GM19395 (cell line): Measurements from ENCODE around the gene USP3.
A peak's percentile ranks its signal among the peaks of the same experiment; 100 is the strongest.

Source experiments
- ATAC-seq: cut with Tn5 transposase; IDR thresholded peaks from one replicate; pipeline ENCODE4 v1.9.1; 2021; ENCODE audit warnings: mild to moderate bottlenecking, moderate library complexity; ENCODE audit not compliant: unreplicated experiment

The USP3 gene

GRCh38 chr15:63504247-63504978, at the start of gene USP3:
Gene USP3, plus strand, starts transcription at chr15:63504593. Its CDS starts 147 bp downstream, at chr15:63504740.
- peak; percentile 49 for ATAC-seq

- ATAC-seq = no peak
Observed at GRCh38 chr15:63456258-63456657, 48.1 kb upstream of the USP3 start.

- ATAC-seq = no peak
Observed at GRCh38 chr15:63457379-63457778, 47.0 kb upstream of the USP3 start.

GRCh38 chr15:63458026-63458425, 46.4 kb upstream of the USP3 start:
- ATAC-seq = no peak

- no peak for ATAC-seq
Observed at GRCh38 chr15:63458794-63459395, 45.5 kb upstream of the USP3 start.

GRCh38 chr15:63460210-63461155, 43.9 kb upstream of the USP3 start:
- no peak for ATAC-seq

- ATAC-seq = no peak
Observed at GRCh38 chr15:63461230-63461985, 43.0 kb upstream of the USP3 start.

- no peak for ATAC-seq
Observed at GRCh38 chr15:63462088-63462487, 42.3 kb upstream of the USP3 start.

- ATAC-seq = no peak
Observed at GRCh38 chr15:63463036-63463435, 41.4 kb upstream of the USP3 start.

GRCh38 chr15:63463793-63464192, 40.6 kb upstream of the USP3 start:
- ATAC-seq = no peak

GRCh38 chr15:63465104-63465503, 39.3 kb upstream of the USP3 start:
- ATAC-seq = no peak

GRCh38 chr15:63466378-63467192, 37.8 kb upstream of the USP3 start:
- peak; percentile 79 for ATAC-seq

GRCh38 chr15:63469190-63469589, 35.2 kb upstream of the USP3 start:
- ATAC-seq = no peak

GRCh38 chr15:63469984-63470383, 34.4 kb upstream of the USP3 start:
- ATAC-seq = no peak

- ATAC-seq = peak; percentile 48
Observed at GRCh38 chr15:63473007-63473748, 31.2 kb upstream of the USP3 start.

- ATAC-seq = peak; percentile 6
Observed at GRCh38 chr15:63473749-63473998, 30.7 kb upstream of the USP3 start.

- peak; percentile 64 for ATAC-seq
Observed at GRCh38 chr15:63473999-63474809, 30.2 kb upstream of the USP3 start.

- ATAC-seq = peak; percentile 67
Observed at GRCh38 chr15:63474810-63475316, 29.5 kb upstream of the USP3 start.
